Stomach (tissue), 9 donors: ENCODE measurements around the gene CASS4. TPM values are rescaled to one million over a fixed set of nuclear protein-coding genes. Genes with fewer than 3 reads are reported as not detected.

Source experiments
- DNase-seq, 2 donors: peaks; one replicate each; pipeline versions ENCODE4 v3.0.0 to v3.0.0-alpha.2; 2013 to 2019
- H3K27ac ChIP-seq, 5 donors: fragments of 200-600 bp in 4 of 5; sonication (generic) in 4 of 5; one replicate each; pipeline ENCODE4 v1.5.1; 2013 to 2019; ENCODE audit warnings: mild to moderate bottlenecking in 1 of 5, moderate library complexity in 1 of 5
- H3K27me3 ChIP-seq, 3 donors: fragments of 200-600 bp; sonication (generic); one replicate each; pipeline ENCODE4 v1.5.1; 2017 to 2019; ENCODE audit warnings: mixed run types in 1 of 3
- H3K36me3 ChIP-seq, 4 donors: fragments of 200-600 bp; sonication (generic); 1 replicate in 3 of 4; 2 replicates in 1 of 4; pipeline ENCODE4 v1.5.1; 2016 to 2019
- H3K4me1 ChIP-seq, 4 donors: fragments of 200-600 bp; sonication (generic); one replicate each; pipeline ENCODE4 v1.5.1; 2016 to 2019
- H3K4me3 ChIP-seq, 4 donors: fragments of 200-600 bp; sonication (generic) in 3 of 4; one replicate each; pipeline ENCODE4 v1.5.1; 2016 to 2019; ENCODE audit warnings: mild to moderate bottlenecking in 1 of 4
- H3K9me3 ChIP-seq, 4 donors: fragments of 200-600 bp; sonication (generic); one replicate each; pipeline ENCODE4 v1.5.1; 2016 to 2019
- CTCF ChIP-seq, 7 experiments: fragments of 450-650 bp in 4 of 7; fragments of 200-600 bp in 3 of 7; sonication (generic) in 3 of 7; IDR thresholded peaks; one replicate each; pipeline ENCODE4 v1.5.1; 2016 to 2019; ENCODE audit warnings: antibody characterized with exemption in 7 of 7, control low read depth in 2 of 7, mild to moderate bottlenecking in 1 of 7
- EP300 ChIP-seq: sonication (generic); formaldehyde crosslinking; IDR thresholded peaks from one replicate; pipeline ENCODE4 v1.6.1; 2017; ENCODE audit warnings: antibody characterized with exemption
- POLR2A ChIP-seq, 4 donors: fragments of 450-650 bp; IDR thresholded peaks; one replicate each; pipeline ENCODE4 v1.6.1; 2016; ENCODE audit warnings: antibody characterized with exemption in 4 of 4, control low read depth in 2 of 4, mild to moderate bottlenecking in 1 of 4, moderate library complexity in 1 of 4
- POLR2AphosphoS5 ChIP-seq, 3 donors: sonication (generic); formaldehyde crosslinking; IDR thresholded peaks; one replicate each; pipeline ENCODE4 v1.6.1; 2016; ENCODE audit warnings: antibody characterized with exemption in 3 of 3
- WGBS, 5 donors: extraction: QIAGEN DNeasy Blood & Tissue Kit in 3 of 5; methylation state at CpG; one replicate each; pipeline versions ENCODE4 v1.1.5 to v1.1.7; 2013 to 2018; 5-methylcytosine and 5-hydroxymethylcytosine counted together
- intact Hi-C: fragments of 100-400 bp; cut with DNase I; formaldehyde crosslinking; loops from one replicate; pipeline ENCODE4 v1.15.1; 2023; ENCODE audit warnings: low total_unique reads
- polyA plus RNA-seq, 3 donors: library from polyadenylated mRNA; stranded (reverse); fragments of 200-250 nt; gene quantifications; one replicate each; pipeline ENCODE4 v1.2.3, GENCODE V29; 2013
- total RNA-seq, 5 donors: library from RNA; depleted of rRNA; stranded (reverse); fragments of >200 nt; gene quantifications; one replicate each; pipeline versions ENCODE4 v1.1.0 to v1.2.3, GENCODE V29; 2014 to 2016
- donor health status: healthy with polysubstance abuse.
- donor health status: Bipolar disorder and iron deficiency.
- donor health status: healthy.

Gene CASS4
- total and polyA plus RNA-seq, 8 donors = 0.23 to 8.2 (median 1.6) TPM; not detected in 1

GRCh38 chr20:56460459-56460858 lies 48.4 kb downstream of the CASS4 start:
- WGBS, 5 donors = 50 to 68% (median 59%) methylated on average over 3 of the region's 3 CpGs
- Histone ChIP-seq H3K27me3 (no peaks in the 10 kb centered on the region), H3K4me1 (peaks cover 0 to 19% (median 0%) of the 10 kb centered on the region in 4 donors), H3K4me3 (no peak overlapping the region), H3K27ac (no peak overlapping the region), H3K9me3 (no peaks in the 10 kb centered on the region), H3K36me3 (peaks cover 0 to 8% (median 0%) of the 10 kb centered on the region in 4 donors)
- DNase-seq = peak in 1 of 2 donors; percentile 40
- intact Hi-C loops = no loop called here
- TF ChIP-seq POLR2A (IDR thresholded peaks at IDR 0.05) (no peak), POLR2AphosphoS5 (IDR thresholded peaks at IDR 0.05) (no peak), EP300 (no peak), CTCF (IDR thresholded peaks at IDR 0.05) (no peak)

- DNase-seq = no peak
- H3K4me3 ChIP-seq = no peak overlapping the region
- WGBS, 5 donors = 58 to 73% (median 67%) methylated on average over 3 of the region's 3 CpGs
- intact Hi-C loops = no loop called here
- H3K9me3 ChIP-seq = no peaks in the 10 kb centered on the region
- H3K27ac ChIP-seq = no peak overlapping the region
- peaks cover 0 to 19% (median 0%) of the 10 kb centered on the region in 4 donors for H3K4me1 ChIP-seq
- TF ChIP-seq POLR2AphosphoS5 (IDR thresholded peaks at IDR 0.05) (no peak), CTCF (IDR thresholded peaks at IDR 0.05) (no peak), EP300 (no peak)
- no peaks in the 10 kb centered on the region for H3K27me3 ChIP-seq
- peaks cover 0 to 8% (median 0%) of the 10 kb centered on the region in 4 donors for H3K36me3 ChIP-seq
Measured at GRCh38 chr20:56461576-56461975, 49.5 kb downstream of the CASS4 start.

- Histone ChIP-seq H3K36me3 (peaks cover 0 to 6% (median 0%) of the 10 kb centered on the region in 4 donors), H3K4me3 (no peak overlapping the region), H3K9me3 (no peaks in the 10 kb centered on the region), H3K27me3 (no peaks in the 10 kb centered on the region), H3K27ac (no peak overlapping the region), H3K4me1 (peaks cover 0 to 28% (median 4%) of the 10 kb centered on the region in 4 donors)
- DNase-seq = no peak
- intact Hi-C loops = no loop called here
- WGBS, 5 donors = 60 to 78% (median 71%) methylated on average over 3 of the region's 3 CpGs
- TF ChIP-seq CTCF (IDR thresholded peaks at IDR 0.05) (no peak), POLR2AphosphoS5 (IDR thresholded peaks at IDR 0.05) (no peak), POLR2A (IDR thresholded peaks at IDR 0.05) (no peak), EP300 (no peak)
Measured at GRCh38 chr20:56463428-56463827, 51.4 kb downstream of the CASS4 start.

GRCh38 chr20:56465997-56466396 lies 53.9 kb downstream of the CASS4 start:
- Histone ChIP-seq H3K9me3 (no peaks in the 10 kb centered on the region), H3K4me3 (no peak overlapping the region), H3K27me3 (no peaks in the 10 kb centered on the region), H3K36me3 (peaks cover 0 to 6% (median 3%) of the 10 kb centered on the region in 4 donors), H3K27ac (peak overlapping the region in 2 of 5 donors; percentile 1 to 37), H3K4me1 (peaks cover 8 to 50% (median 23%) of the 10 kb centered on the region in 4 donors)
- intact Hi-C loops = no loop called here
- no peak for TF ChIP-seq EP300
- no peak for TF ChIP-seq POLR2A (IDR thresholded peaks at IDR 0.05)
- TF ChIP-seq CTCF (IDR thresholded peaks at IDR 0.05) = no peak
- TF ChIP-seq POLR2AphosphoS5 (IDR thresholded peaks at IDR 0.05) = no peak
- WGBS, 5 donors = 60 to 75% (median 66%) methylated on average over 7 of the region's 7 CpGs
- no peak for DNase-seq
